Activated T-helper 1 cell treated with anti-CD3 and anti-CD28 coated beads, Interleukin-12 subunit alpha, Interleukin-12 subunit beta, Interleukin-2, Interleukin-4 antibody, amounts not matched to agents 30 ng/mL and 10 ng/mL and 1 ng/mL, durations not matched to agents 14 hours and 24 hours and 36 hours (primary cell): ENCODE data around the gene FAF2. TPM values are rescaled to one million over a fixed set of nuclear protein-coding genes. Genes with fewer than 3 reads are reported as not detected.

Experiments
- DNase-seq: peaks from one replicate; pipeline ENCODE4 v3.0.0; 2021; ENCODE audit warnings: low spot score
- H3K27ac Mint-ChIP-seq: one replicate; pipeline ENCODE4 v1.8.0; 2021; ENCODE audit warnings: mild to moderate bottlenecking, mixed read lengths
- H3K27me3 Mint-ChIP-seq: one replicate; pipeline ENCODE4 v1.8.0; 2022; ENCODE audit warnings: mild to moderate bottlenecking, moderate library complexity, mixed read lengths; ENCODE audit not compliant: insufficient read depth
- H3K36me3 Mint-ChIP-seq: one replicate; pipeline ENCODE4 v1.8.0; 2021; ENCODE audit warnings: low read depth, mixed read lengths
- H3K4me1 Mint-ChIP-seq: one replicate; pipeline ENCODE4 v1.8.0; 2021; ENCODE audit warnings: low read depth, mixed read lengths
- H3K4me3 Mint-ChIP-seq: one replicate; pipeline ENCODE4 v1.8.0; 2021; ENCODE audit warnings: mild to moderate bottlenecking, moderate library complexity, mixed read lengths
- H3K9me3 Mint-ChIP-seq: one replicate; pipeline ENCODE4 v1.8.0; 2021; ENCODE audit warnings: mixed read lengths
- intact Hi-C: fragments of 100-400 bp; cut with micrococcal nuclease; formaldehyde crosslinking; loops from one replicate; pipeline ENCODE4 v1.15.1; 2024
- total RNA-seq: library from RNA; stranded (reverse); gene quantifications from 2 replicates; pipeline ENCODE4 v1.2.3, GENCODE V29; 2022

Gene FAF2
- total RNA-seq, 1 donor from 2014 or later = 46.0 TPM

GRCh38 chr5:176446884-176447590 lies 1.1 kb upstream of the FAF2 start:
- H3K4me3 Mint-ChIP-seq = peak overlapping the region; percentile 97
- peak; percentile 5 for DNase-seq
- intact Hi-C loops = loop anchor here (1.0 to 5.0 kb wide), 3 partner anchors 11 to 855 kb away; partner anchors contain the start of genes PRELID1 and RAB24
- peak overlapping the region; percentile 96 for H3K27ac Mint-ChIP-seq
- H3K4me1 Mint-ChIP-seq = peaks cover 34% of the 10 kb centered on the region
- peaks cover 1% of the 10 kb centered on the region for H3K36me3 Mint-ChIP-seq
- H3K27me3 Mint-ChIP-seq = peaks cover 8% of the 10 kb centered on the region
- no peaks in the 10 kb centered on the region for H3K9me3 Mint-ChIP-seq

- peaks cover 5% of the 10 kb centered on the region for H3K27me3 Mint-ChIP-seq
- H3K27ac Mint-ChIP-seq = peak overlapping the region; percentile 96
- peak overlapping the region; percentile 97 for H3K4me3 Mint-ChIP-seq
- peaks cover 39% of the 10 kb centered on the region for H3K4me1 Mint-ChIP-seq
- intact Hi-C loops = loop anchor here (1.0 to 5.0 kb wide), 3 partner anchors 11 to 855 kb away; partner anchors contain the start of genes PRELID1 and RAB24
- peaks cover 5% of the 10 kb centered on the region for H3K36me3 Mint-ChIP-seq
- H3K9me3 Mint-ChIP-seq = no peaks in the 10 kb centered on the region
- DNase-seq = no peak
Measured at GRCh38 chr5:176447591-176447977, 601 bp upstream of the FAF2 start.

- Mint-ChIP-seq H3K36me3 (peaks cover 11% of the 10 kb centered on the region), H3K27ac (no peak overlapping the region), H3K4me3 (peak overlapping the region; percentile 26), H3K9me3 (no peaks in the 10 kb centered on the region), H3K27me3 (peaks cover 2% of the 10 kb centered on the region), H3K4me1 (peaks cover 40% of the 10 kb centered on the region)
- DNase-seq = no peak
- intact Hi-C loops = no loop called here
Measured at GRCh38 chr5:176450077-176450476, 1.9 kb downstream of the FAF2 start.

GRCh38 chr5:176454724-176455394 lies 6.7 kb downstream of the FAF2 start:
- no peak for DNase-seq
- peaks cover 22% of the 10 kb centered on the region for H3K4me1 Mint-ChIP-seq
- intact Hi-C loops = no loop called here
- H3K9me3 Mint-ChIP-seq = no peaks in the 10 kb centered on the region
- peaks cover 21% of the 10 kb centered on the region for H3K36me3 Mint-ChIP-seq
- H3K4me3 Mint-ChIP-seq = no peak overlapping the region
- H3K27ac Mint-ChIP-seq = no peak overlapping the region
- H3K27me3 Mint-ChIP-seq = no peaks in the 10 kb centered on the region

- intact Hi-C loops = no loop called here
- H3K9me3 Mint-ChIP-seq = no peaks in the 10 kb centered on the region
- H3K27ac Mint-ChIP-seq = no peak overlapping the region
- no peak overlapping the region for H3K4me3 Mint-ChIP-seq
- H3K27me3 Mint-ChIP-seq = no peaks in the 10 kb centered on the region
- H3K36me3 Mint-ChIP-seq = peaks cover 15% of the 10 kb centered on the region
- DNase-seq = no peak
- H3K4me1 Mint-ChIP-seq = peaks cover 12% of the 10 kb centered on the region
Measured at GRCh38 chr5:176458904-176459561, 10.8 kb downstream of the FAF2 start.

- H3K4me3 Mint-ChIP-seq = no peak overlapping the region
- intact Hi-C loops = no loop called here
- peaks cover 17% of the 10 kb centered on the region for H3K4me1 Mint-ChIP-seq
- no peak overlapping the region for H3K27ac Mint-ChIP-seq
- no peaks in the 10 kb centered on the region for H3K27me3 Mint-ChIP-seq
- no peak for DNase-seq
- no peaks in the 10 kb centered on the region for H3K9me3 Mint-ChIP-seq
- peaks cover 19% of the 10 kb centered on the region for H3K36me3 Mint-ChIP-seq
Measured at GRCh38 chr5:176461349-176461748, 13.2 kb downstream of the FAF2 start.

- DNase-seq = no peak
- intact Hi-C loops = no loop called here
- Mint-ChIP-seq H3K36me3 (peaks cover 21% of the 10 kb centered on the region), H3K27ac (no peak overlapping the region), H3K9me3 (no peaks in the 10 kb centered on the region), H3K27me3 (no peaks in the 10 kb centered on the region), H3K4me3 (no peak overlapping the region), H3K4me1 (peaks cover 23% of the 10 kb centered on the region)
Measured at GRCh38 chr5:176463113-176463764, 15.1 kb downstream of the FAF2 start.

GRCh38 chr5:176466245-176466871 lies 18.2 kb downstream of the FAF2 start:
- peaks cover 15% of the 10 kb centered on the region for H3K36me3 Mint-ChIP-seq
- peaks cover 11% of the 10 kb centered on the region for H3K4me1 Mint-ChIP-seq
- no peak overlapping the region for H3K27ac Mint-ChIP-seq
- H3K9me3 Mint-ChIP-seq = no peaks in the 10 kb centered on the region
- no peak for DNase-seq
- intact Hi-C loops = no loop called here
- H3K4me3 Mint-ChIP-seq = no peak overlapping the region
- H3K27me3 Mint-ChIP-seq = no peaks in the 10 kb centered on the region

- H3K36me3 Mint-ChIP-seq = peaks cover 29% of the 10 kb centered on the region
- intact Hi-C loops = no loop called here
- no peaks in the 10 kb centered on the region for H3K27me3 Mint-ChIP-seq
- peaks cover 18% of the 10 kb centered on the region for H3K4me1 Mint-ChIP-seq
- no peaks in the 10 kb centered on the region for H3K9me3 Mint-ChIP-seq
- H3K4me3 Mint-ChIP-seq = no peak overlapping the region
- no peak overlapping the region for H3K27ac Mint-ChIP-seq
- DNase-seq = no peak
Measured at GRCh38 chr5:176469296-176469695, 21.1 kb downstream of the FAF2 start.

- Mint-ChIP-seq H3K27me3 (no peaks in the 10 kb centered on the region), H3K9me3 (no peaks in the 10 kb centered on the region), H3K4me1 (peaks cover 18% of the 10 kb centered on the region), H3K4me3 (no peak overlapping the region), H3K27ac (no peak overlapping the region), H3K36me3 (peaks cover 32% of the 10 kb centered on the region)
- no peak for DNase-seq
- intact Hi-C loops = no loop called here
Measured at GRCh38 chr5:176470539-176470938, 22.4 kb downstream of the FAF2 start.

GRCh38 chr5:176471098-176471497 lies 22.9 kb downstream of the FAF2 start:
- no peak for DNase-seq
- Mint-ChIP-seq H3K36me3 (peaks cover 29% of the 10 kb centered on the region), H3K4me1 (peaks cover 15% of the 10 kb centered on the region), H3K27ac (no peak overlapping the region), H3K27me3 (no peaks in the 10 kb centered on the region), H3K4me3 (no peak overlapping the region), H3K9me3 (no peaks in the 10 kb centered on the region)
- intact Hi-C loops = no loop called here

GRCh38 chr5:176473335-176474006 lies 25.3 kb downstream of the FAF2 start:
- Mint-ChIP-seq H3K36me3 (peaks cover 27% of the 10 kb centered on the region), H3K27me3 (no peaks in the 10 kb centered on the region), H3K4me1 (peaks cover 11% of the 10 kb centered on the region), H3K9me3 (no peaks in the 10 kb centered on the region), H3K4me3 (no peak overlapping the region), H3K27ac (no peak overlapping the region)
- intact Hi-C loops = no loop called here
- DNase-seq = no peak
